ENCODE data around the gene SLC7A7. TPM values are rescaled to one million over a fixed set of nuclear protein-coding genes. Genes with fewer than 3 reads are reported as not detected.

SLC7A7 gene
- total RNA-seq, 4 donors from 2014 or later = 0.68 to 5.3 (median 2.2) TPM

GRCh38 chr14:22792158-22792557, 23.1 kb downstream of the SLC7A7 start:
- H3K27me3 ChIP-seq = no peaks in the 10 kb centered on the region
- no peaks in the 10 kb centered on the region for H3K4me1 ChIP-seq
- no peaks in the 10 kb centered on the region for H3K9me3 ChIP-seq
- H3K4me3 ChIP-seq = no peak overlapping the region
- no peak overlapping the region for H3K27ac ChIP-seq
- in situ Hi-C loops (cut with MboI; ENCODE audit: low sequenced_read_pairs in 4 of 4) (no loop called here), intact Hi-C loops (cut with DNase I; ENCODE audit: low total_unique reads) (no loop called here)
- H3K36me3 ChIP-seq = no peaks in the 10 kb centered on the region
- DNase-seq (no peak), ATAC-seq (no peak)
- no peak for TF ChIP-seq POLR2A (IDR thresholded peaks at IDR 0.05)
- TF ChIP-seq, protein P1, sequence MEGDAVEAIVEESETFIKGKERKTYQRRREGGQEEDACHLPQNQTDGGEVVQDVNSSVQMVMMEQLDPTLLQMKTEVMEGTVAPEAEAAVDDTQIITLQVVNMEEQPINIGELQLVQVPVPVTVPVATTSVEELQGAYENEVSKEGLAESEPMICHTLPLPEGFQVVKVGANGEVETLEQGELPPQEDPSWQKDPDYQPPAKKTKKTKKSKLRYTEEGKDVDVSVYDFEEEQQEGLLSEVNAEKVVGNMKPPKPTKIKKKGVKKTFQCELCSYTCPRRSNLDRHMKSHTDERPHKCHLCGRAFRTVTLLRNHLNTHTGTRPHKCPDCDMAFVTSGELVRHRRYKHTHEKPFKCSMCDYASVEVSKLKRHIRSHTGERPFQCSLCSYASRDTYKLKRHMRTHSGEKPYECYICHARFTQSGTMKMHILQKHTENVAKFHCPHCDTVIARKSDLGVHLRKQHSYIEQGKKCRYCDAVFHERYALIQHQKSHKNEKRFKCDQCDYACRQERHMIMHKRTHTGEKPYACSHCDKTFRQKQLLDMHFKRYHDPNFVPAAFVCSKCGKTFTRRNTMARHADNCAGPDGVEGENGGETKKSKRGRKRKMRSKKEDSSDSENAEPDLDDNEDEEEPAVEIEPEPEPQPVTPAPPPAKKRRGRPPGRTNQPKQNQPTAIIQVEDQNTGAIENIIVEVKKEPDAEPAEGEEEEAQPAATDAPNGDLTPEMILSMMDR (IDR thresholded peaks at IDR 0.05 in 4 of 5, conservative IDR thresholded peaks at IDR 0.05 in 1 of 5) = no peak

GRCh38 chr14:22791301-22791700, 23.9 kb downstream of the SLC7A7 start:
- Histone ChIP-seq H3K27me3 (no peaks in the 10 kb centered on the region), H3K4me1 (no peaks in the 10 kb centered on the region), H3K9me3 (no peaks in the 10 kb centered on the region), H3K36me3 (no peaks in the 10 kb centered on the region), H3K27ac (no peak overlapping the region), H3K4me3 (no peak overlapping the region)
- no peak for TF ChIP-seq POLR2A (IDR thresholded peaks at IDR 0.05)
- TF ChIP-seq, protein P1 (IDR thresholded peaks at IDR 0.05 in 4 of 5, conservative IDR thresholded peaks at IDR 0.05 in 1 of 5) = no peak
- ATAC-seq (no peak), DNase-seq (no peak)
- in situ Hi-C loops (cut with MboI; ENCODE audit: low sequenced_read_pairs in 4 of 4) (no loop called here), intact Hi-C loops (cut with DNase I; ENCODE audit: low total_unique reads) (no loop called here)

GRCh38 chr14:22786685-22787084, 28.6 kb downstream of the SLC7A7 start:
- in situ Hi-C loops (cut with MboI; ENCODE audit: low sequenced_read_pairs in 4 of 4) = no loop called here

GRCh38 chr14:22781301-22781991, 33.8 kb downstream of the SLC7A7 start:
- no peak for ATAC-seq
- in situ Hi-C loops (cut with MboI; ENCODE audit: low sequenced_read_pairs in 4 of 4) = no loop called here
- H3K9me3 ChIP-seq = no peaks in the 10 kb centered on the region
- TF ChIP-seq, protein P1 (IDR thresholded peaks at IDR 0.05 in 4 of 5, conservative IDR thresholded peaks at IDR 0.05 in 1 of 5) = no peak
- TF ChIP-seq POLR2A (IDR thresholded peaks at IDR 0.05) = no peak
- no peak overlapping the region for H3K4me3 ChIP-seq
- no peak overlapping the region for H3K27ac ChIP-seq
- no peaks in the 10 kb centered on the region for H3K4me1 ChIP-seq
- intact Hi-C loops (cut with DNase I; ENCODE audit: low total_unique reads) = no loop called here
- H3K27me3 ChIP-seq = no peaks in the 10 kb centered on the region
- H3K36me3 ChIP-seq = no peaks in the 10 kb centered on the region
- DNase-seq = no peak

More at GRCh38 chr14:22786685-22787084, 28.6 kb downstream of the SLC7A7 start:
- no peak for ATAC-seq
- H3K9me3 ChIP-seq = no peaks in the 10 kb centered on the region
- no peaks in the 10 kb centered on the region for H3K36me3 ChIP-seq
- TF ChIP-seq POLR2A (IDR thresholded peaks at IDR 0.05) = no peak
- TF ChIP-seq, protein P1 (IDR thresholded peaks at IDR 0.05 in 4 of 5, conservative IDR thresholded peaks at IDR 0.05 in 1 of 5) = no peak
- intact Hi-C loops (cut with DNase I; ENCODE audit: low total_unique reads) = no loop called here
- no peak overlapping the region for H3K4me3 ChIP-seq
- no peak overlapping the region for H3K27ac ChIP-seq
- H3K27me3 ChIP-seq = no peaks in the 10 kb centered on the region
- no peak for DNase-seq
- H3K4me1 ChIP-seq = no peaks in the 10 kb centered on the region

- intact Hi-C loops (cut with DNase I; ENCODE audit: low total_unique reads) (no loop called here), in situ Hi-C loops (cut with MboI; ENCODE audit: low sequenced_read_pairs in 4 of 4) (no loop called here)
- H3K4me3 ChIP-seq = no peak overlapping the region
- no peaks in the 10 kb centered on the region for H3K27me3 ChIP-seq
- H3K4me1 ChIP-seq = no peaks in the 10 kb centered on the region
- ATAC-seq = no peak
- H3K36me3 ChIP-seq = no peaks in the 10 kb centered on the region
- DNase-seq = no peak
- H3K9me3 ChIP-seq = no peaks in the 10 kb centered on the region
- no peak overlapping the region for H3K27ac ChIP-seq
- no peak for TF ChIP-seq POLR2A (IDR thresholded peaks at IDR 0.05)
- TF ChIP-seq, protein P1 (IDR thresholded peaks at IDR 0.05 in 4 of 5, conservative IDR thresholded peaks at IDR 0.05 in 1 of 5) = no peak
Observed at GRCh38 chr14:22780941-22781300, 34.3 kb downstream of the SLC7A7 start.

All from gastrocnemius medialis (tissue), 4 donors.